Measurements from ENCODE around the gene TMEM255B.
"Not testable (repeated sequence)": the region's sequence is repeated elsewhere in the genome, so short reads cannot be mapped to it uniquely, and the experiment has no call there.

TMEM255B gene

GRCh38 chr13:113735194-113735593 lies 23.8 kb upstream of the TMEM255B start:
- no peak for DNase-seq

- no peak for DNase-seq
These were observed 23.3 kb upstream of the TMEM255B start for GRCh38 chr13:113735750-113736149.

GRCh38 chr13:113736258-113736731 lies 22.7 kb upstream of the TMEM255B start:
- DNase-seq = no peak

- no peak for DNase-seq
These were observed 21.2 kb upstream of the TMEM255B start for GRCh38 chr13:113737803-113738202.

- DNase-seq = peak in 1 of 2 experiments; percentile 8
These were observed 19.3 kb upstream of the TMEM255B start for GRCh38 chr13:113739527-113740285.

GRCh38 chr13:113740286-113740556 lies 18.8 kb upstream of the TMEM255B start:
- no peak for DNase-seq

GRCh38 chr13:113740661-113741060 lies 18.4 kb upstream of the TMEM255B start:
- no peak for DNase-seq

- DNase-seq = no peak
These were observed 17.8 kb upstream of the TMEM255B start for GRCh38 chr13:113741191-113741668.

- DNase-seq = peak in 1 of 2 experiments; percentile 72
These were observed 17.0 kb upstream of the TMEM255B start for GRCh38 chr13:113742000-113742441.

- DNase-seq = no peak
These were observed 16.4 kb upstream of the TMEM255B start for GRCh38 chr13:113742445-113743120.

- no peak for DNase-seq
These were observed 15.4 kb upstream of the TMEM255B start for GRCh38 chr13:113743366-113744195.

- no peak for DNase-seq
These were observed 14.6 kb upstream of the TMEM255B start for GRCh38 chr13:113744197-113745000.

GRCh38 chr13:113745059-113745458 lies 14.0 kb upstream of the TMEM255B start:
- no peak for DNase-seq

- not testable (repeated sequence) for DNase-seq
These were observed 13.4 kb upstream of the TMEM255B start for GRCh38 chr13:113745500-113746142.

GRCh38 chr13:113746143-113746525 lies 12.9 kb upstream of the TMEM255B start:
- DNase-seq = no peak

GRCh38 chr13:113746671-113747070 lies 12.4 kb upstream of the TMEM255B start:
- no peak for DNase-seq

GRCh38 chr13:113747291-113747833 lies 11.7 kb upstream of the TMEM255B start:
- DNase-seq = no peak

GRCh38 chr13:113748101-113748861 lies 10.7 kb upstream of the TMEM255B start:
- DNase-seq = no peak

GRCh38 chr13:113748862-113749451 lies 10.1 kb upstream of the TMEM255B start:
- DNase-seq = no peak

GRCh38 chr13:113749507-113749906 lies 9.5 kb upstream of the TMEM255B start:
- DNase-seq = no peak

Data from NCI-H524 (cell line).